Liver (tissue), 9 donors: ENCODE measurements around the gene SUCLG2. TPM values are rescaled to one million over a fixed set of nuclear protein-coding genes. Genes with fewer than 3 reads are reported as not detected.

Source experiments
- DNase-seq: peaks from one replicate; pipeline ENCODE4 v3.0.0-alpha.2; 2017; ENCODE audit warnings: low spot score
- H3K27ac ChIP-seq, 2 donors: one replicate each; pipeline ENCODE4 v1.7.0; 2013; ENCODE audit warnings: inconsistent platforms in 2 of 2, low read length in 2 of 2, control low read depth in 1 of 2, low read depth in 1 of 2, mild to moderate bottlenecking in 1 of 2
- H3K27me3 ChIP-seq, 4 donors: one replicate each; pipeline versions ENCODE4 v1.6.1 to v1.7.0; 2013; ENCODE audit warnings: low read length in 3 of 4, inconsistent platforms in 1 of 4, mild to moderate bottlenecking in 1 of 4, moderate library complexity in 1 of 4; ENCODE audit not compliant: control insufficient read depth in 4 of 4, insufficient read depth in 4 of 4
- H3K36me3 ChIP-seq, 4 donors: one replicate each; pipeline versions ENCODE4 v1.6.1 to v1.7.0; 2013; ENCODE audit warnings: low read length in 3 of 4, mild to moderate bottlenecking in 3 of 4, low read depth in 1 of 4, moderate library complexity in 1 of 4; ENCODE audit not compliant: control insufficient read depth in 4 of 4, insufficient read depth in 3 of 4
- H3K4me1 ChIP-seq, 4 donors: one replicate each; pipeline versions ENCODE4 v1.6.1 to v1.7.0; 2013; ENCODE audit warnings: low read length in 3 of 4, mild to moderate bottlenecking in 3 of 4, moderate library complexity in 1 of 4; ENCODE audit not compliant: control insufficient read depth in 4 of 4, insufficient read depth in 4 of 4
- H3K4me3 ChIP-seq, 3 donors: one replicate each; pipeline versions ENCODE4 v1.6.1 to v1.7.0; 2013; ENCODE audit warnings: low read length in 3 of 3, control low read depth in 1 of 3, low read depth in 1 of 3, mild to moderate bottlenecking in 1 of 3
- H3K9ac ChIP-seq, 2 donors: one replicate each; pipeline ENCODE4 v1.7.0; 2013; ENCODE audit warnings: low read length in 2 of 2, mild to moderate bottlenecking in 2 of 2, moderate library complexity in 2 of 2, control low read depth in 1 of 2, low read depth in 1 of 2
- H3K9me3 ChIP-seq, 4 donors: one replicate each; pipeline versions ENCODE4 v1.6.1 to v1.7.0; 2013; ENCODE audit warnings: low read length in 3 of 4; ENCODE audit not compliant: control insufficient read depth in 4 of 4
- ATF3 ChIP-seq: IDR thresholded peaks from 2 replicates; pipeline ENCODE4 v1.6.1; 2016; ENCODE audit warnings: antibody characterized with exemption
- CTCF ChIP-seq: fragments of 150-350 bp; IDR thresholded peaks from 2 replicates; pipeline ENCODE4 v1.5.1; 2017; ENCODE audit warnings: improper control_type of control experiment, low read depth, low read length; ENCODE audit not compliant: missing input control
- EGR1 ChIP-seq, 2 donors: IDR thresholded peaks; 2 replicates each; pipeline ENCODE4 v1.6.1; 2016 to 2018; ENCODE audit warnings: antibody characterized with exemption in 2 of 2, low read depth in 2 of 2
- FOXA1 ChIP-seq: IDR thresholded peaks from 2 replicates; pipeline ENCODE4 v1.6.1; 2016; ENCODE audit warnings: antibody characterized with exemption
- FOXA2 ChIP-seq: IDR thresholded peaks from 2 replicates; pipeline ENCODE4 v1.6.1; 2016; ENCODE audit warnings: antibody characterized with exemption
- GABPA ChIP-seq, 2 donors: IDR thresholded peaks in 1 of 2; conservative IDR thresholded peaks in 1 of 2; 2 replicates each; pipeline ENCODE4 v1.6.1; 2016; ENCODE audit warnings: antibody characterized with exemption in 2 of 2, mild to moderate bottlenecking in 1 of 2, moderate library complexity in 1 of 2
- HNF4A ChIP-seq, 2 donors: conservative IDR thresholded peaks; 2 replicates each; pipeline ENCODE4 v1.6.1; 2016; ENCODE audit warnings: antibody characterized with exemption in 2 of 2, mild to moderate bottlenecking in 2 of 2
- HNF4G ChIP-seq: IDR thresholded peaks from 2 replicates; pipeline ENCODE4 v1.6.1; 2016; ENCODE audit warnings: antibody characterized with exemption
- JUND ChIP-seq, 2 donors: IDR thresholded peaks; 2 replicates each; pipeline ENCODE4 v1.6.1; 2016; ENCODE audit warnings: antibody characterized with exemption in 2 of 2
- MAX ChIP-seq: IDR thresholded peaks from 2 replicates; pipeline ENCODE4 v1.6.1; 2016; ENCODE audit warnings: antibody characterized with exemption
- NR2F2 ChIP-seq: IDR thresholded peaks from 2 replicates; pipeline ENCODE4 v1.6.1; 2016; ENCODE audit warnings: antibody characterized with exemption
- RAD21 ChIP-seq, 2 donors: IDR thresholded peaks; 2 replicates each; pipeline ENCODE4 v1.6.1; 2016; ENCODE audit warnings: antibody characterized with exemption in 2 of 2, mild to moderate bottlenecking in 2 of 2
- REST ChIP-seq: IDR thresholded peaks from 2 replicates; pipeline ENCODE4 v1.6.1; 2016; ENCODE audit warnings: antibody characterized with exemption, mild to moderate bottlenecking
- RXRA ChIP-seq, 2 donors: IDR thresholded peaks; 2 replicates each; pipeline ENCODE4 v1.6.1; 2017 to 2018; ENCODE audit warnings: antibody characterized with exemption in 2 of 2, mild to moderate bottlenecking in 1 of 2
- SP1 ChIP-seq: IDR thresholded peaks from 2 replicates; pipeline ENCODE4 v1.6.1; 2018; ENCODE audit warnings: antibody characterized with exemption, mild to moderate bottlenecking
- TAF1 ChIP-seq: conservative IDR thresholded peaks from 2 replicates; pipeline ENCODE4 v1.6.1; 2016; ENCODE audit warnings: antibody characterized with exemption, mild to moderate bottlenecking
- YY1 ChIP-seq: IDR thresholded peaks from 2 replicates; pipeline ENCODE4 v1.6.1; 2016; ENCODE audit warnings: antibody characterized with exemption, mild to moderate bottlenecking
- WGBS: extraction: QIAGEN DNeasy Blood & Tissue Kit; methylation state at CpG from one replicate; pipeline ENCODE4 v1.1.7; 2013; 5-methylcytosine and 5-hydroxymethylcytosine counted together
- polyA plus RNA-seq, 2 donors: library from polyadenylated mRNA; stranded (reverse) in 1 of 2; unstranded in 1 of 2; fragments of 200-250 nt in 1 of 2; fragments of >200 nt in 1 of 2; fragmentation: Nextera tagmentation in 1 of 2; extraction: Ambion mirVana in 1 of 2; gene quantifications; one replicate each; pipeline versions ENCODE4 v1.2.1 to v1.2.3, GENCODE V29; 2013 to 2015
- total RNA-seq, 2 donors: library from RNA; depleted of rRNA; stranded (reverse); fragments of >200 nt; gene quantifications; one replicate each; pipeline ENCODE4 v1.2.3, GENCODE V29; 2014
- TF ChIP-seq, protein P1 (sequence below): IDR thresholded peaks from 2 replicates; pipeline ENCODE4 v1.6.1; 2016; ENCODE audit warnings: antibody characterized with exemption
- donor health status: healthy.
- donor health status: healthy.
- donor health status: healthy.
- donor health status: healthy.
- donor health status: healthy.

The SUCLG2 gene
- total and polyA plus RNA-seq, 4 donors: 45.3 to 114 (median 92.8) TPM

DNA sequence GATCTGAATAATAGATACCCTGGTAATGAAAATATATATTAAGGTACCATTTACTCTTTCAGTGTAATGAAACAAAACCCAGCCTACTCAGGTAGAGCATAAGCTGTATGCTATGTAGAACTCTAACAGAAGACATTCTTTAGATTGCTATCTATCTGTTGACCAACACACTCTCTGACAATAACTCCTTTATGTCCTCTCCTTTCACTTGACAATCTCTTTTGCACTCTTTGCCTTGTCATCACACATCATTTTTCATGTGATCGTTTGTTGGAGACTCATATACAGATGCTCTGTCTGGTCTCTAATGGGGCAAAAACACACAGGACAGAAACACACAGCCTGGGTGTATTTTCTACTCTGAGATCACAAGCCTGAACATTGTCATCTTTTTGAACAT, 35.4 kb upstream of the SUCLG2 start:
- peaks cover 0 to 3% (median 0%) of the 10 kb centered on the region in 4 donors for H3K36me3 ChIP-seq

More for the DNA sequence above, 35.4 kb upstream of the SUCLG2 start:
- peaks cover 0 to 3% (median 1%) of the 10 kb centered on the region in 4 donors for H3K4me1 ChIP-seq
- no peak for TF ChIP-seq HNF4A (conservative IDR thresholded peaks at IDR 0.05)
- no peak for TF ChIP-seq FOXA1
- no peak for TF ChIP-seq RXRA (IDR thresholded peaks at IDR 0.05)
- TF ChIP-seq SP1: no peak
- no peak for TF ChIP-seq RAD21 (IDR thresholded peaks at IDR 0.05)
- no peak for TF ChIP-seq FOXA2
- no peak for TF ChIP-seq GABPA (IDR thresholded peaks at IDR 0.05 in 1 of 2, conservative IDR thresholded peaks at IDR 0.05 in 1 of 2)
- TF ChIP-seq JUND (IDR thresholded peaks at IDR 0.05): no peak
- no peak for TF ChIP-seq EGR1 (IDR thresholded peaks at IDR 0.05; ENCODE audit: low read depth in 2 of 2)
- TF ChIP-seq REST: no peak
- TF ChIP-seq, protein P1, sequence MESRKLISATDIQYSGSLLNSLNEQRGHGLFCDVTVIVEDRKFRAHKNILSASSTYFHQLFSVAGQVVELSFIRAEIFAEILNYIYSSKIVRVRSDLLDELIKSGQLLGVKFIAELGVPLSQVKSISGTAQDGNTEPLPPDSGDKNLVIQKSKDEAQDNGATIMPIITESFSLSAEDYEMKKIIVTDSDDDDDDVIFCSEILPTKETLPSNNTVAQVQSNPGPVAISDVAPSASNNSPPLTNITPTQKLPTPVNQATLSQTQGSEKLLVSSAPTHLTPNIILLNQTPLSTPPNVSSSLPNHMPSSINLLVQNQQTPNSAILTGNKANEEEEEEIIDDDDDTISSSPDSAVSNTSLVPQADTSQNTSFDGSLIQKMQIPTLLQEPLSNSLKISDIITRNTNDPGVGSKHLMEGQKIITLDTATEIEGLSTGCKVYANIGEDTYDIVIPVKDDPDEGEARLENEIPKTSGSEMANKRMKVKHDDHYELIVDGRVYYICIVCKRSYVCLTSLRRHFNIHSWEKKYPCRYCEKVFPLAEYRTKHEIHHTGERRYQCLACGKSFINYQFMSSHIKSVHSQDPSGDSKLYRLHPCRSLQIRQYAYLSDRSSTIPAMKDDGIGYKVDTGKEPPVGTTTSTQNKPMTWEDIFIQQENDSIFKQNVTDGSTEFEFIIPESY: no peak
- no peak for TF ChIP-seq HNF4G
- no peak for TF ChIP-seq YY1
- no peak for TF ChIP-seq NR2F2
- no peak for TF ChIP-seq TAF1
- TF ChIP-seq CTCF: no peak
- no peak for TF ChIP-seq ATF3
- TF ChIP-seq MAX: no peak
- no peaks in the 10 kb centered on the region for H3K27me3 ChIP-seq
- no peak overlapping the region for H3K9ac ChIP-seq
- no peak overlapping the region for H3K27ac ChIP-seq
- no peaks in the 10 kb centered on the region for H3K9me3 ChIP-seq
- no peak overlapping the region for H3K4me3 ChIP-seq
- DNase-seq: no peak
- WGBS: 97% methylated on average over 1 of the region's 1 CpG
